HCT116 (cell line): ENCODE data around the gene ALDOA. TPM values are rescaled to one million over a fixed set of nuclear protein-coding genes. Genes with fewer than 3 reads are reported as not detected.

Experiments used
- ATAC-seq: fragments of 200-7000 bp; cut with Tn5 transposase; 2 replicates; pipeline ENCODE4 v1.9.1; 2020; ENCODE audit warnings: mild to moderate bottlenecking, moderate library complexity
- BruUV-seq: library from RNA; stranded (reverse); fragments of 400-500 nt; replicated peaks from 2 replicates; lab custom pipeline; 2021; lab: Mats Ljungman, UMichigan
- CTCF ChIA-PET: fragments of 300-600 bp; sonication (Branson Sonifier 250); formaldehyde crosslinking; loops from one replicate; lab custom pipeline; 2021; ENCODE audit warnings: antibody characterized with exemption; lab: Charles Lee
- POLR2A ChIA-PET: fragments of 300-600, 350-600 bp; sonication (Branson Sonifier 250); formaldehyde crosslinking; loops from one replicate; lab custom pipeline; 2021; ENCODE audit warnings: antibody characterized with exemption; lab: Charles Lee
- RAD21 ChIA-PET, 2 experiments: fragments of 300-600 bp; sonication (Branson Sonifier 250); formaldehyde crosslinking; loops; one replicate each; lab custom pipeline; 2023; ENCODE audit warnings: low total read pairs in 2 of 2; ENCODE audit not compliant: uncharacterized antibody in 2 of 2, unreplicated experiment in 2 of 2, low non-redundant PET in 1 of 2; lab: Charles Lee
- DNase-seq: peaks from one replicate; pipeline ENCODE4 v3.0.0-alpha.2; 2010; ENCODE audit warnings: low read depth, low spot score
- H2AFZ ChIP-seq: fragments of 200-600 bp; shearing (Covaris generic), sonication (generic); 2 replicates; pipeline ENCODE4 v1.6.1; 2017; ENCODE audit warnings: low read depth, mixed run types, mixed read lengths, antibody characterized with exemption, low read length; ENCODE audit not compliant: poor library complexity, severe bottlenecking
- H3K27ac ChIP-seq: 2 replicates; pipeline ENCODE4 v1.5.1; 2012; ENCODE audit warnings: low read depth, low read length
- H3K27me3 ChIP-seq: fragments of 200-600 bp; sonication (generic); 2 replicates; pipeline ENCODE4 v1.6.1; 2016; ENCODE audit warnings: mixed run types, low read length, mixed read lengths; ENCODE audit not compliant: insufficient read depth
- H3K36me3 ChIP-seq, 2 experiments: fragments of 200-500 bp in 1 of 2; fragments of 200-600 bp in 1 of 2; sonication (Bioruptor generic) in 1 of 2; sonication (generic) in 1 of 2; 2 replicates each; pipeline versions ENCODE4 v1.5.1 to v1.6.1; 2014 to 2016; ENCODE audit warnings: low read length in 2 of 2, inconsistent platforms in 1 of 2, mixed read lengths in 1 of 2, mixed run types in 1 of 2; ENCODE audit not compliant: insufficient read depth in 2 of 2, control insufficient read depth in 1 of 2
- H3K4me1 ChIP-seq, 2 experiments: fragments of 200-600 bp in 1 of 2; sonication (generic) in 1 of 2; 2 replicates each; pipeline versions ENCODE4 v1.5.1 to v1.6.1; 2012 to 2017; ENCODE audit warnings: low read length in 2 of 2, inconsistent platforms in 1 of 2, mild to moderate bottlenecking in 1 of 2, mixed read lengths in 1 of 2, mixed run types in 1 of 2, moderate library complexity in 1 of 2; ENCODE audit not compliant: insufficient read depth in 2 of 2, control insufficient read depth in 1 of 2
- H3K4me2 ChIP-seq: fragments of 200-600 bp; sonication (generic); 2 replicates; pipeline ENCODE4 v1.6.1; 2017; ENCODE audit warnings: mixed run types, low read length, mixed read lengths
- H3K4me3 ChIP-seq, 2 experiments: fragments of 200-600 bp in 1 of 2; sonication (generic) in 1 of 2; replicated peaks in 1 of 2; 2 replicates each; pipeline ENCODE4 v1.5.1; 2011 to 2016; ENCODE audit warnings: low read length in 2 of 2, control low read depth in 1 of 2, low read depth in 1 of 2, mild to moderate bottlenecking in 1 of 2, mixed read lengths in 1 of 2, mixed run types in 1 of 2
- H3K79me2 ChIP-seq: fragments of 200-600 bp; sonication (generic); 2 replicates; pipeline ENCODE4 v1.6.1; 2017; ENCODE audit warnings: mild to moderate bottlenecking, mixed run types, low read length, moderate library complexity, mixed read lengths; ENCODE audit not compliant: insufficient read depth
- H3K9ac ChIP-seq: fragments of 200-600 bp; sonication (generic); 2 replicates; pipeline ENCODE4 v1.6.1; 2016; ENCODE audit warnings: low read length, mixed read lengths
- H3K9me2 ChIP-seq: fragments of 200-600 bp; sonication (generic), shearing (Covaris generic); 2 replicates; pipeline ENCODE4 v1.6.1; 2017; ENCODE audit warnings: mixed run types, mild to moderate bottlenecking, moderate library complexity; ENCODE audit not compliant: insufficient read depth
- H3K9me3 ChIP-seq, 2 experiments: fragments of 200-500 bp in 1 of 2; fragments of 200-600 bp in 1 of 2; sonication (Bioruptor generic) in 1 of 2; sonication (generic) in 1 of 2; 2 replicates each; pipeline ENCODE4 v1.6.1; 2014 to 2017; ENCODE audit warnings: low read length in 2 of 2, mixed read lengths in 2 of 2, inconsistent platforms in 1 of 2, low read depth in 1 of 2, mild to moderate bottlenecking in 1 of 2, mixed run types in 1 of 2, moderate library complexity in 1 of 2; ENCODE audit not compliant: control insufficient read depth in 1 of 2, insufficient read depth in 1 of 2
- H4K20me1 ChIP-seq: fragments of 200-600 bp; sonication (generic), shearing (Covaris generic); 2 replicates; pipeline ENCODE4 v1.6.1; 2017; ENCODE audit warnings: mixed run types, mild to moderate bottlenecking, moderate library complexity; ENCODE audit not compliant: insufficient read depth
- CTCF ChIP-seq, 3 experiments: fragments of 200-600 bp in 1 of 3; sonication (generic) in 1 of 3; IDR thresholded peaks in 2 of 3; conservative IDR thresholded peaks in 1 of 3; 2 replicates each; pipeline ENCODE4 v1.5.1; 2012 to 2017; ENCODE audit warnings: low read depth in 2 of 3, low read length in 2 of 3, antibody characterized with exemption in 1 of 3, borderline replicate concordance in 1 of 3, control low read depth in 1 of 3, mild to moderate bottlenecking in 1 of 3, mixed read lengths in 1 of 3, mixed run types in 1 of 3, moderate library complexity in 1 of 3; ENCODE audit not compliant: insufficient read depth in 1 of 3
- FOSL1 ChIP-seq: IDR thresholded peaks from 2 replicates; pipeline ENCODE4 v1.6.1; 2012; ENCODE audit warnings: low read depth
- REST ChIP-seq: IDR thresholded peaks from 2 replicates; pipeline ENCODE4 v1.6.1; 2012; ENCODE audit warnings: low read depth
- ZFX ChIP-seq: fragments of 450-650 bp; IDR thresholded peaks from 2 replicates; pipeline ENCODE4 v1.6.1; 2017
- ZNF274 ChIP-seq: fragments of 200-500 bp; sonication (Bioruptor generic); IDR thresholded peaks from 2 replicates; pipeline ENCODE4 v1.6.1; 2014; ENCODE audit warnings: mild to moderate bottlenecking, low read depth, low read length, inconsistent platforms
- intact Hi-C: fragments of 100-400 bp; cut with micrococcal nuclease; formaldehyde crosslinking; loops from 2 replicates; pipeline ENCODE4 v1.10.0; 2022
- total RNA-seq: library from RNA; stranded (reverse); gene quantifications from one replicate; pipeline ENCODE4 v1.2.1, GENCODE V29; 2021; ENCODE audit not compliant: unreplicated experiment

ALDOA gene
- total RNA-seq, 1 experiment from 2014 or later = 2,423 TPM

GRCh38 chr16:30082545-30083090, 17.1 kb downstream of the ALDOA start:
- ATAC-seq = peak; percentile 65
- intact Hi-C loops = no loop called here

More at GRCh38 chr16:30082545-30083090, 17.1 kb downstream of the ALDOA start:
- H3K9me2 ChIP-seq = no peaks in the 10 kb centered on the region
- H3K27ac ChIP-seq = no peak overlapping the region
- peaks cover 36% of the 10 kb centered on the region for H3K79me2 ChIP-seq
- no peaks in the 10 kb centered on the region for H3K9me3 ChIP-seq
- POLR2A ChIA-PET = no interaction called here
- no peaks in the 10 kb centered on the region for H3K27me3 ChIP-seq
- H3K4me2 ChIP-seq = no peak overlapping the region
- H3K4me3 ChIP-seq = no peak overlapping the region
- CTCF ChIA-PET = no interaction called here
- RAD21 ChIA-PET = no interaction called here
- H3K9ac ChIP-seq = no peak overlapping the region
- BruUV-seq = no TSS peak
- TF ChIP-seq CTCF (IDR thresholded peaks at IDR 0.05 in 2 of 3, conservative IDR thresholded peaks at IDR 0.05 in 1 of 3; ENCODE audit: borderline replicate concordance in 1 of 3, insufficient read depth in 1 of 3, low read depth in 2 of 3, low read length in 2 of 3) (peak in 2 of 3 experiments; percentile 31 to 51; a peak in 3 of 6 replicates), REST (no peak), FOSL1 (no peak), ZNF274 (no peak), ZFX (no peak)
- TF ChIP-seq, all 23 proteins: peak for 1
- H3K4me1 ChIP-seq = peaks cover under 1 to 2% of the 10 kb centered on the region in 2 experiments; a peak in 2 of 4 replicates
- peaks cover 41 to 63% of the 10 kb centered on the region in 2 experiments; a peak in 3 of 4 replicates for H3K36me3 ChIP-seq
- no peak overlapping the region for H2AFZ ChIP-seq
- DNase-seq = no peak
- no peaks in the 10 kb centered on the region for H4K20me1 ChIP-seq
